GM18526 (cell line): ENCODE data around the gene RPL36AL.

Experiments used
- POLR2A ChIP-seq: IDR thresholded peaks from 3 replicates; pipeline ENCODE4 v1.6.1; 2011; ENCODE audit not compliant: insufficient read length; ENCODE audit errors: extremely low read depth

The RPL36AL gene

GRCh38 chr14:49622022-49622607 is 1.7 kb upstream of the RPL36AL start:
- TF ChIP-seq POLR2A, result no peak

GRCh38 chr14:49621114-49621881 is 872 bp upstream of the RPL36AL start:
- no peak for TF ChIP-seq POLR2A

- no peak for TF ChIP-seq POLR2A
These were observed 696 bp downstream of the RPL36AL start for GRCh38 chr14:49619730-49620129.

GRCh38 chr14:49617852-49618519 is 2.4 kb downstream of the RPL36AL start:
- no peak for TF ChIP-seq POLR2A

- TF ChIP-seq POLR2A, result no peak
These were observed 4.7 kb downstream of the RPL36AL start for GRCh38 chr14:49615776-49616175.

- TF ChIP-seq POLR2A, result no peak
These were observed 6.2 kb downstream of the RPL36AL start for GRCh38 chr14:49614196-49614595.

GRCh38 chr14:49612671-49613070 is 7.8 kb downstream of the RPL36AL start:
- TF ChIP-seq POLR2A, result no peak

- TF ChIP-seq POLR2A, result no peak
These were observed 8.2 kb downstream of the RPL36AL start for GRCh38 chr14:49612251-49612650.

GRCh38 chr14:49607583-49607982 is 12.8 kb downstream of the RPL36AL start:
- TF ChIP-seq POLR2A, result no peak

- peak; percentile 86 for TF ChIP-seq POLR2A
These were observed 21.7 kb downstream of the RPL36AL start, which contains the start of gene LRR1 for GRCh38 chr14:49598485-49599300. LRR1 (plus strand) TSS chr14:49598940; CDS start chr14:49599021, 81 bp downstream.

GRCh38 chr14:49598189-49598484 is 22.3 kb downstream of the RPL36AL start:
- no peak for TF ChIP-seq POLR2A

GRCh38 chr14:49594347-49595091 is 25.9 kb downstream of the RPL36AL start:
- TF ChIP-seq POLR2A, result no peak

GRCh38 chr14:49593016-49593415 is 27.4 kb downstream of the RPL36AL start:
- no peak for TF ChIP-seq POLR2A

- no peak for TF ChIP-seq POLR2A
These were observed 31.0 kb downstream of the RPL36AL start for GRCh38 chr14:49589387-49589786.

- no peak for TF ChIP-seq POLR2A
These were observed 33.6 kb downstream of the RPL36AL start for GRCh38 chr14:49586673-49587460.
